ENCODE data around the gene ANKH.

Gene ANKH

GRCh38 chr5:14713476-14714390, 157.8 kb downstream of the ANKH start:
- no peak for DNase-seq (ENCODE audit: low spot score)

GRCh38 chr5:14712666-14713065, 158.9 kb downstream of the ANKH start:
- no peak for DNase-seq (ENCODE audit: low spot score)

GRCh38 chr5:14712131-14712530, 159.4 kb downstream of the ANKH start:
- DNase-seq (ENCODE audit: low spot score), result no peak

- no peak for DNase-seq (ENCODE audit: low spot score)
These were observed 161.1 kb downstream of the ANKH start for GRCh38 chr5:14710313-14710994.

- DNase-seq (ENCODE audit: low spot score), result no peak
These were observed 163.0 kb downstream of the ANKH start for GRCh38 chr5:14708551-14708950.

GRCh38 chr5:14707811-14708390, 163.7 kb downstream of the ANKH start:
- no peak for DNase-seq (ENCODE audit: low spot score)

GRCh38 chr5:14706615-14707021, 165.0 kb downstream of the ANKH start:
- DNase-seq (ENCODE audit: low spot score), result no peak

GRCh38 chr5:14705556-14705955, 166.0 kb downstream of the ANKH start:
- no peak for DNase-seq (ENCODE audit: low spot score)

GRCh38 chr5:14702238-14702839, 169.2 kb downstream of the ANKH start:
- no peak for DNase-seq (ENCODE audit: low spot score)

- no peak for DNase-seq (ENCODE audit: low spot score)
These were observed 170.0 kb downstream of the ANKH start for GRCh38 chr5:14701556-14701955.

GRCh38 chr5:14700478-14701436, 170.8 kb downstream of the ANKH start:
- DNase-seq (ENCODE audit: low spot score), result no peak

- no peak for DNase-seq (ENCODE audit: low spot score)
These were observed 171.7 kb downstream of the ANKH start for GRCh38 chr5:14699807-14700400.

- no peak for DNase-seq (ENCODE audit: low spot score)
These were observed 172.4 kb downstream of the ANKH start for GRCh38 chr5:14699159-14699558.

GRCh38 chr5:14698495-14698894, 173.1 kb downstream of the ANKH start:
- no peak for DNase-seq (ENCODE audit: low spot score)

- no peak for DNase-seq (ENCODE audit: low spot score)
These were observed 174.7 kb downstream of the ANKH start for GRCh38 chr5:14696851-14697250.

- no peak for DNase-seq (ENCODE audit: low spot score)
These were observed 175.5 kb downstream of the ANKH start for GRCh38 chr5:14696057-14696456.

- no peak for DNase-seq (ENCODE audit: low spot score)
These were observed 176.4 kb downstream of the ANKH start for GRCh38 chr5:14695152-14695551.

- no peak for DNase-seq (ENCODE audit: low spot score)
These were observed 178.5 kb downstream of the ANKH start for GRCh38 chr5:14693070-14693469.

GRCh38 chr5:14687023-14687665, 184.4 kb downstream of the ANKH start:
- no peak for DNase-seq (ENCODE audit: low spot score)

GRCh38 chr5:14686517-14686916, 185.1 kb downstream of the ANKH start:
- no peak for DNase-seq (ENCODE audit: low spot score)

All from SW480 (cell line).